H9 (cell line): ENCODE measurements around the gene OR2V1. TPM values are rescaled to one million over a fixed set of nuclear protein-coding genes. Genes with fewer than 3 reads are reported as not detected.

Experiments used
- DNase-seq: peaks from one replicate; pipeline ENCODE4 v3.0.0-alpha.2; 2017
- H2AFZ ChIP-seq: one replicate; pipeline ENCODE4 v1.6.1; 2013; ENCODE audit warnings: mild to moderate bottlenecking, low read length, control low read depth, moderate library complexity
- H2AK5ac ChIP-seq: 2 replicates; pipeline ENCODE4 v1.6.1; 2013; ENCODE audit warnings: low read length, control low read depth, mixed read lengths; ENCODE audit not compliant: insufficient read length
- H2BK120ac ChIP-seq: one replicate; pipeline ENCODE4 v1.6.1; 2013; ENCODE audit warnings: low read depth, mild to moderate bottlenecking, low read length, control low read depth, inconsistent platforms; ENCODE audit not compliant: poor library complexity, severe bottlenecking
- H2BK12ac ChIP-seq: 2 replicates; pipeline ENCODE4 v1.6.1; 2013; ENCODE audit warnings: low read length, control low read depth, mixed read lengths, low read depth; ENCODE audit not compliant: insufficient read length
- H2BK15ac ChIP-seq: 2 replicates; pipeline ENCODE4 v1.6.1; 2013; ENCODE audit warnings: low read depth, low read length, control low read depth
- H2BK20ac ChIP-seq: one replicate; pipeline ENCODE4 v1.6.1; 2013; ENCODE audit warnings: low read depth, mild to moderate bottlenecking, low read length, control low read depth, inconsistent platforms; ENCODE audit not compliant: poor library complexity, severe bottlenecking
- H2BK5ac ChIP-seq: 2 replicates; pipeline ENCODE4 v1.6.1; 2013; ENCODE audit warnings: low read length, control low read depth, mixed read lengths; ENCODE audit not compliant: insufficient read length
- H3K14ac ChIP-seq: 2 replicates; pipeline ENCODE4 v1.6.1; 2013; ENCODE audit warnings: low read length, control low read depth; ENCODE audit not compliant: insufficient read depth
- H3K18ac ChIP-seq: 2 replicates; pipeline ENCODE4 v1.6.1; 2013; ENCODE audit warnings: low read depth, mild to moderate bottlenecking, mixed read lengths, low read length, control low read depth; ENCODE audit not compliant: insufficient read length
- H3K23ac ChIP-seq: 2 replicates; pipeline ENCODE4 v1.6.1; 2013; ENCODE audit warnings: low read length, control low read depth, mixed read lengths, low read depth; ENCODE audit not compliant: insufficient read length
- H3K23me2 ChIP-seq: 2 replicates; pipeline ENCODE4 v1.6.1; 2013; ENCODE audit warnings: low read depth, mild to moderate bottlenecking, mixed read lengths, low read length, control low read depth; ENCODE audit not compliant: insufficient read length, poor library complexity, severe bottlenecking
- H3K27ac ChIP-seq: 2 replicates; pipeline ENCODE4 v1.5.1; 2013; ENCODE audit warnings: low read length, control low read depth, mixed read lengths, low read depth; ENCODE audit not compliant: insufficient read length
- H3K27me3 ChIP-seq: 2 replicates; pipeline ENCODE4 v1.6.1; 2013; ENCODE audit warnings: low read length, control low read depth, inconsistent platforms; ENCODE audit not compliant: insufficient read depth
- H3K4ac ChIP-seq: 2 replicates; pipeline ENCODE4 v1.6.1; 2013; ENCODE audit warnings: low read depth, mild to moderate bottlenecking, control low read depth, inconsistent platforms, low read length, moderate library complexity
- H3K4me1 ChIP-seq: 2 replicates; pipeline ENCODE4 v1.6.1; 2013; ENCODE audit warnings: low read length, control low read depth, inconsistent platforms; ENCODE audit not compliant: insufficient read depth
- H3K4me2 ChIP-seq: 2 replicates; pipeline ENCODE4 v1.6.1; 2013; ENCODE audit warnings: low read length, control low read depth, mixed read lengths; ENCODE audit not compliant: insufficient read length, insufficient read depth
- H3K56ac ChIP-seq: 2 replicates; pipeline ENCODE4 v1.6.1; 2013; ENCODE audit warnings: low read depth, mild to moderate bottlenecking, mixed read lengths, low read length, control low read depth; ENCODE audit not compliant: insufficient read length
- H3K79me1 ChIP-seq: 2 replicates; pipeline ENCODE4 v1.6.1; 2013; ENCODE audit warnings: low read depth, mild to moderate bottlenecking, moderate library complexity, low read length, control low read depth, inconsistent platforms; ENCODE audit not compliant: insufficient read depth, poor library complexity, severe bottlenecking
- H3K79me2 ChIP-seq: 2 replicates; pipeline ENCODE4 v1.6.1; 2013; ENCODE audit warnings: low read length, control low read depth, inconsistent platforms; ENCODE audit not compliant: insufficient read depth
- H3K9ac ChIP-seq: 2 replicates; pipeline ENCODE4 v1.6.1; 2013; ENCODE audit warnings: low read length, control low read depth, mixed read lengths; ENCODE audit not compliant: insufficient read length; ENCODE audit errors: extremely low read depth
- H3K9me3 ChIP-seq: one replicate; pipeline ENCODE4 v1.6.1; 2013; ENCODE audit warnings: low read depth, low read length, inconsistent platforms; ENCODE audit not compliant: control insufficient read depth
- H3T11ph ChIP-seq: one replicate; pipeline ENCODE4 v1.6.1; 2013; ENCODE audit warnings: mild to moderate bottlenecking, low read length, control low read depth, inconsistent platforms
- H4K20me1 ChIP-seq: one replicate; pipeline ENCODE4 v1.6.1; 2013; ENCODE audit not compliant: control insufficient read depth, insufficient read length, insufficient read depth
- H4K5ac ChIP-seq: 2 replicates; pipeline ENCODE4 v1.6.1; 2013; ENCODE audit warnings: low read depth, mild to moderate bottlenecking, mixed read lengths, low read length, control low read depth; ENCODE audit not compliant: insufficient read length
- H4K8ac ChIP-seq: replicated peaks from 2 replicates; pipeline ENCODE4 v1.6.1; 2013; ENCODE audit warnings: low read length, control low read depth, mixed read lengths, low read depth; ENCODE audit not compliant: insufficient read length
- H4K91ac ChIP-seq: 2 replicates; pipeline ENCODE4 v1.6.1; 2013; ENCODE audit warnings: low read depth, mild to moderate bottlenecking, moderate library complexity, mixed read lengths, low read length, control low read depth; ENCODE audit not compliant: insufficient read length
- H3K27ac Mint-ChIP-seq, 3 experiments: 2 replicates in 2 of 3; 3 replicates in 1 of 3; pipeline ENCODE4 v1.8.0; 2020 to 2021; ENCODE audit warnings: mixed read lengths in 3 of 3, mild to moderate bottlenecking in 1 of 3, moderate library complexity in 1 of 3
- H3K27me3 Mint-ChIP-seq: 2 replicates; pipeline ENCODE4 v1.8.0; 2021; ENCODE audit warnings: low read depth, mild to moderate bottlenecking, moderate library complexity, mixed read lengths
- H3K36me3 Mint-ChIP-seq, 3 experiments: 2 replicates in 2 of 3; 3 replicates in 1 of 3; pipeline ENCODE4 v1.8.0; 2020 to 2021; ENCODE audit warnings: low read depth in 3 of 3, mixed read lengths in 3 of 3; ENCODE audit not compliant: insufficient read depth in 1 of 3
- H3K4me1 Mint-ChIP-seq, 2 experiments: 2 replicates each; pipeline ENCODE4 v1.8.0; 2020; ENCODE audit warnings: mixed read lengths in 2 of 2
- H3K4me3 Mint-ChIP-seq, 2 experiments: 2 replicates in 1 of 2; 3 replicates in 1 of 2; pipeline ENCODE4 v1.8.0; 2020 to 2021; ENCODE audit warnings: mild to moderate bottlenecking in 2 of 2, mixed read lengths in 2 of 2, moderate library complexity in 1 of 2
- H3K9me3 Mint-ChIP-seq, 2 experiments: 2 replicates in 1 of 2; 3 replicates in 1 of 2; pipeline ENCODE4 v1.8.0; 2020; ENCODE audit warnings: mild to moderate bottlenecking in 2 of 2, mixed read lengths in 2 of 2, moderate library complexity in 1 of 2
- WGBS: extraction: QIAGEN DNeasy Blood & Tissue Kit; methylation state at CpG from one replicate; pipeline ENCODE4 v1.1.7; 2013; ENCODE audit warnings: missing lambda C conversion rate, low lambda C conversion rate, mixed read lengths; ENCODE audit not compliant: insufficient read length; ENCODE audit errors: extremely low coverage; 5-methylcytosine and 5-hydroxymethylcytosine counted together
- total RNA-seq: library from RNA; stranded (reverse); gene quantifications from 2 replicates; pipeline ENCODE4 v1.2.1, GENCODE V29; 2021
- TF ChIP-seq, protein P1 (sequence below): fragments of 200-600 bp; sonication (generic); conservative IDR thresholded peaks from 3 replicates; pipeline ENCODE4 v1.8.0; 2021; ENCODE audit warnings: antibody characterized with exemption, mild to moderate bottlenecking

The OR2V1 gene
- total RNA-seq, 1 experiment from 2014 or later, result not detected

DNA sequence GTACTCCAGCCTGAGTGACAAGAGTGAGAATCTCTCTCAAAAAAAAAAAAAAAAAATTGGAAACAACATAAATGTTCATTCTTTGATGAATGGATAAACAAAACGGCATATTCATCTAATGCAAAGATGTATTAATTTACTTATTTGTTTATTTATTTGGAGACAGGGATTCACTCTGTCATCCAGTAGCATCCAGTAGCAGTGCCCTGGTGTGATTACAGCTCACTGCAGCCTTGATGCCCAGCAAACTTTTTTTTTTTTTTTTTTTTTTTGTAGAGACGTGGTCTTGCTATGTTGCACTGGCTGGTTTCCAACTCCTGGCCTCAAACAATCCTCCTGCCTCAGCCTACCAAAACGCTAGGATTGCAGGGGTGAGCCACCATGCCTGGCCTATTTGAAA is 40.8 kb upstream of the OR2V1 start:
- no peak overlapping the region for H3K27ac ChIP-seq

More for the DNA sequence above, 40.8 kb upstream of the OR2V1 start:
- no peaks in the 10 kb centered on the region for H3K9me3 ChIP-seq
- H3K9ac ChIP-seq, result no peak overlapping the region
- H3K4me2 ChIP-seq, result no peak overlapping the region
- H3K4ac ChIP-seq, result no peak overlapping the region
- Mint-ChIP-seq H3K4me3 (peak overlapping the region in 1 of 2 experiments; percentile 93; a peak in 3 of 5 replicates), H3K36me3 (no peaks in the 10 kb centered on the region; a peak in 1 of 7 replicates), H3K27ac (no peak overlapping the region), H3K27me3 (peaks cover 66% of the 10 kb centered on the region), H3K9me3 (peaks cover 2 to 5% of the 10 kb centered on the region in 2 experiments; a peak in 2 of 5 replicates), H3K4me1 (peaks cover 29 to 35% of the 10 kb centered on the region in 2 experiments)
- no CpG with 5 or more reads among the region's 3 CpGs for WGBS
- no peak overlapping the region for H3T11ph ChIP-seq
- H3K27me3 ChIP-seq, result peaks cover 10% of the 10 kb centered on the region
- no peak overlapping the region for H2BK15ac ChIP-seq
- no peaks in the 10 kb centered on the region for H3K79me1 ChIP-seq
- H4K8ac ChIP-seq, result no peak overlapping the region
- no peak overlapping the region for H2BK12ac ChIP-seq
- no peak overlapping the region for H3K14ac ChIP-seq
- no peak overlapping the region for H4K5ac ChIP-seq
- H3K79me2 ChIP-seq, result no peaks in the 10 kb centered on the region
- peaks cover 3% of the 10 kb centered on the region; the same call in 1 of the 2 replicates for H3K4me1 ChIP-seq
- H2AK5ac ChIP-seq, result no peak overlapping the region
- no peak overlapping the region for H3K23ac ChIP-seq
- no peak for DNase-seq
- H3K23me2 ChIP-seq, result peaks cover 15% of the 10 kb centered on the region
- no peak overlapping the region for H2BK5ac ChIP-seq
- no peaks in the 10 kb centered on the region for H4K20me1 ChIP-seq
- no peak overlapping the region for H3K18ac ChIP-seq
- no peak overlapping the region for H2BK120ac ChIP-seq
- H4K91ac ChIP-seq, result no peak overlapping the region
- TF ChIP-seq, protein P1, sequence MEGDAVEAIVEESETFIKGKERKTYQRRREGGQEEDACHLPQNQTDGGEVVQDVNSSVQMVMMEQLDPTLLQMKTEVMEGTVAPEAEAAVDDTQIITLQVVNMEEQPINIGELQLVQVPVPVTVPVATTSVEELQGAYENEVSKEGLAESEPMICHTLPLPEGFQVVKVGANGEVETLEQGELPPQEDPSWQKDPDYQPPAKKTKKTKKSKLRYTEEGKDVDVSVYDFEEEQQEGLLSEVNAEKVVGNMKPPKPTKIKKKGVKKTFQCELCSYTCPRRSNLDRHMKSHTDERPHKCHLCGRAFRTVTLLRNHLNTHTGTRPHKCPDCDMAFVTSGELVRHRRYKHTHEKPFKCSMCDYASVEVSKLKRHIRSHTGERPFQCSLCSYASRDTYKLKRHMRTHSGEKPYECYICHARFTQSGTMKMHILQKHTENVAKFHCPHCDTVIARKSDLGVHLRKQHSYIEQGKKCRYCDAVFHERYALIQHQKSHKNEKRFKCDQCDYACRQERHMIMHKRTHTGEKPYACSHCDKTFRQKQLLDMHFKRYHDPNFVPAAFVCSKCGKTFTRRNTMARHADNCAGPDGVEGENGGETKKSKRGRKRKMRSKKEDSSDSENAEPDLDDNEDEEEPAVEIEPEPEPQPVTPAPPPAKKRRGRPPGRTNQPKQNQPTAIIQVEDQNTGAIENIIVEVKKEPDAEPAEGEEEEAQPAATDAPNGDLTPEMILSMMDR, result no peak
- no peak overlapping the region for H3K56ac ChIP-seq
- no peak overlapping the region for H2AFZ ChIP-seq
- H2BK20ac ChIP-seq, result no peak overlapping the region
